Omental fat pad (tissue), 4 donors: ENCODE measurements around the gene GGN. TPM values are rescaled to one million over a fixed set of nuclear protein-coding genes. Genes with fewer than 3 reads are reported as not detected.

Experiments
- ATAC-seq: fragments of 150-250 bp; one replicate; pipeline ENCODE4 v1.9.1; 2016; ENCODE audit warnings: mild to moderate bottlenecking, moderate library complexity; ENCODE audit not compliant: low FRiP score
- DNase-seq: peaks from one replicate; pipeline ENCODE4 v3.0.0-alpha.2; 2019; ENCODE audit warnings: low spot score
- total RNA-seq, 4 donors: library from RNA; depleted of rRNA; stranded (reverse); fragments of >200 nt; gene quantifications; one replicate each; pipeline ENCODE4 v1.1.0, GENCODE V29; 2016
- TF ChIP-seq, protein P1 (sequence below), 3 donors: fragments of 450-650 bp; IDR thresholded peaks; one replicate each; pipeline ENCODE4 v1.5.1; 2016 to 2017; ENCODE audit warnings: antibody characterized with exemption in 3 of 3, mild to moderate bottlenecking in 3 of 3, moderate library complexity in 2 of 3

Gene GGN
- total RNA-seq, 4 donors from 2014 or later, result not detected

GRCh38 chr19:38361633-38362075, 26.2 kb downstream of the GGN start:
- ATAC-seq (peak; percentile 93), DNase-seq (no peak)
- TF ChIP-seq, protein P1, sequence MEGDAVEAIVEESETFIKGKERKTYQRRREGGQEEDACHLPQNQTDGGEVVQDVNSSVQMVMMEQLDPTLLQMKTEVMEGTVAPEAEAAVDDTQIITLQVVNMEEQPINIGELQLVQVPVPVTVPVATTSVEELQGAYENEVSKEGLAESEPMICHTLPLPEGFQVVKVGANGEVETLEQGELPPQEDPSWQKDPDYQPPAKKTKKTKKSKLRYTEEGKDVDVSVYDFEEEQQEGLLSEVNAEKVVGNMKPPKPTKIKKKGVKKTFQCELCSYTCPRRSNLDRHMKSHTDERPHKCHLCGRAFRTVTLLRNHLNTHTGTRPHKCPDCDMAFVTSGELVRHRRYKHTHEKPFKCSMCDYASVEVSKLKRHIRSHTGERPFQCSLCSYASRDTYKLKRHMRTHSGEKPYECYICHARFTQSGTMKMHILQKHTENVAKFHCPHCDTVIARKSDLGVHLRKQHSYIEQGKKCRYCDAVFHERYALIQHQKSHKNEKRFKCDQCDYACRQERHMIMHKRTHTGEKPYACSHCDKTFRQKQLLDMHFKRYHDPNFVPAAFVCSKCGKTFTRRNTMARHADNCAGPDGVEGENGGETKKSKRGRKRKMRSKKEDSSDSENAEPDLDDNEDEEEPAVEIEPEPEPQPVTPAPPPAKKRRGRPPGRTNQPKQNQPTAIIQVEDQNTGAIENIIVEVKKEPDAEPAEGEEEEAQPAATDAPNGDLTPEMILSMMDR (IDR thresholded peaks at IDR 0.05), result no peak

- TF ChIP-seq, protein P1 (IDR thresholded peaks at IDR 0.05), result no peak
- ATAC-seq (no peak), DNase-seq (no peak)
Observed at GRCh38 chr19:38360839-38361631, 26.8 kb downstream of the GGN start.

DNA sequence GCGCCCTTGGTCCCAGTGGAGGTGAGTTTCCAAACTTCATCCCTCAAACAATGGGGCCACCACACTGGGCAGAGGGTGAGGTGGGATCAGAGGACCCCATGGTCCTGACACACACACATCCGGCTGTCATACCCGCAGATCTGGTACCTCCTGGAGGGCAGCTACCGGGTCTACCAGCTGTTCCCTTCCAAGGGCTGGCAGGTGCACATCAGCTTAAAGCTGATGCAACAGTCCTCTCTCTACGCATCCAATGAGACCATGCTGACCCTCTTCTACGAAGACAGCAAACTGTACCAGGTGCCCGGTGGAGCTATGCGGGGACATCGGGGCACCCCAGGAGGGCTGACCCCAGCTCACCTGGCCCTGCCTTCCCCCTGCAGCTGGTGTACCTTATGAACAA, 27.5 kb downstream of the GGN start:
- no peak for DNase-seq
- ATAC-seq, result no peak
- TF ChIP-seq, protein P1 (IDR thresholded peaks at IDR 0.05), result no peak

DNA sequence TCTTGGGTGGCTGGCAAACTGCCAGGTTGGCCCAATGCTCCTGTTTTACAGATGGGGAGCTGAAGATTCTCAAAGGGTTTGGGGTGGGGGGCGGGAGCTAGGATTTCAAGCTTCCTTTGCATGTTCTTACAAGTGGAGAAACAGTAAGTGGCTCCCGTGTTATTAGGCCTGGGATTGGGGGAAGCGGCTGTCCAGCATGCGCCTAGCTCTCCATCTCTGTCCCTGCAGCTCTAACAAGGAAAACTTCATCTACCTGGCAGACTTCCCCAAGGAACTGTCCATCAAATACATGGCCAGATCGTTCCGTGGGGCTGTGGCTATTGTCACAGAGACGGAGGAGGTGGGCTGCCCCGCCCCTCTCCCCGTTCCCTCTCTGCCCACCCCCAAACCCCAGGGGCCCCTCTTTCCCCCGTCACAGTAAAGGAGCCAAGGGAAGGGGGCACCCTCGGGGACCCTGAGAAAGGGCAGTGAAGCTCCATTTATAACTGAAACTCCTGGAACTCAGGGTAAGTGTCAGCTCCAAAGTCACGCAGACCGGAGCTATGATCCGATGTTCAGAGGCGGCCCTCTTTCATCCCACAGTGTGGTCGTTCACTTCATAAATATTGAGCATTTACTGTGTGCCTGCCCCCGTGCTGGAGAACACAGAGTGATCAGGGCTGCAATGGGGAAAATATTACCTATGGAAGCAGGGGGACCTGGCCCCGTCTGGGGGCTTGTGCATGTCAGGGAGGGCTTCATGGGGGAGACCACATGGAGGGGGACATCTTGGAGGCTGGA, 28.4 kb downstream of the GGN start:
- ATAC-seq, result no peak
- TF ChIP-seq, protein P1 (IDR thresholded peaks at IDR 0.05), result no peak
- DNase-seq, result no peak

DNA sequence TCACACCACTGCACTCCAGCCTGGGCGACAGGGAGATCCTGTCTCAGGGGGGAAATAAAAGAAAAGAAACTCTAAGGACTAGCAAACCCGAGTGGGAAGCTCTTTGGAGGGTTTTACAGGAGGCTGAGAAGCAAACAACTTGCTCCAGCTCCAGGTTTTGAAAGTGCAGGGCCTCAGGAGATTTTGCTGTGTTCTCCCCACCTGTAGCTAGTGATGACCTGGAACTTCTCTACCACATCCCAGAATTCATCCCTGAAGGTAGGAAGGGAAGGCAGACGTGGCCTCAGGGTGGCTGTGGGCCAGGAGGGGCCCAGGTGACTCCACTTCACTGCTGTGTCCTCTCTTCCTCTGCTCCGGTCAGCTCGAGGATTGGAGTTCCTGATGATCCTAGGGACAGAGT, 29.8 kb downstream of the GGN start:
- ATAC-seq, result no peak

DNA sequence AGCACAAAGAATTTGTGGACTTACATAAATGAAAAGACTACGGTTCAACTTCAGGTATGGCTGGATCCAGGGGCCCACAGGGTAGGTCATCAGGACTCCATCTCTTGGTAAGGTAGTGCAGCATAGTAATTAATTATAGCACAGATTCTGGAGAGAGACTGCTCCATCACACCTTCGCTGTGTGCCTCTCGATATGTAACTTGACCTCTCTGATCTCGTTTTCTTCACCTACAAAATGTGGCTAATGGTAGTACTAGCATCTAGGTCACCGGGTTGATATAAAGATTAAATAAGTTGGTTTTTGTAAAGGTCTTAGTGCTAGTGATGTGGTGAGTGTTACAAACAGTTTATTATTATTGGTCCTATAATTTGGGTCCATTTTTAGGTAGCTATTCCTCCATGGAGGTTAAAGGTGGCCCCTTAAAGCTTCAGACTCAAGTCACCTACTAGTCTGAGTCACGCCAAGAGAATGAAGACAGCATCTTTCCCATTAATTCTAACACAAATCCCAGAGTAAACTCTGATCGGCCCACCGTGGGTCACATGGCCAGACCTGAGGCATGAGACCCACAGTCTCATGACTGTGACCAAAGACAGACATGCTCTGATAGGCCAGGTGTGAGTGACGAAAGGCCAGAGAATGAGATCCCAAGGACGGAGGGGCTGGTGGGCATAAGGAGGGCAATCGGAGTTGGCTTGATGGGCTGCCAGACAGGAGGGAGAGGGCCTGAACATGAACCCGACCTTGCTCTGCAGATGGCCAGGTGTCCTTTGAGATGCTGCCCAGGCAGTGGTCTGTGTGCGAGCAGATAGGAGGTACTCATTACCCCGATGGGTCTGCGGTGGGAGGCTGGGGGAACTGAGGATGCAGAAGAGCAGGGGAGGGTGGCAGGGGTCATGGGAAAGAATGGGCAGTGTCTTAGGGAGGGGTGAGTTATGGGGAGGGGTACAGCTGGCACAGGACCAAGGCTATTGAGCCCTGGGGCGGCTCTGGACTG, 31.8 kb downstream of the GGN start:
- ATAC-seq, result no peak
- no peak for DNase-seq

More for the DNA sequence above, 29.8 kb downstream of the GGN start:
- TF ChIP-seq, protein P1 (IDR thresholded peaks at IDR 0.05), result no peak
- DNase-seq, result no peak

More for the DNA sequence above, 31.8 kb downstream of the GGN start:
- TF ChIP-seq, protein P1 (IDR thresholded peaks at IDR 0.05), result no peak
